ENCODE data around the gene DDX49. TPM values are rescaled to one million over a fixed set of nuclear protein-coding genes. Genes with fewer than 3 reads are reported as not detected.
A peak's percentile ranks its signal among the peaks of the same experiment; 100 is the strongest.

DDX49 gene
- total RNA-seq, 2 experiments from 2014 or later: 61.0 to 61.6 TPM

DNA sequence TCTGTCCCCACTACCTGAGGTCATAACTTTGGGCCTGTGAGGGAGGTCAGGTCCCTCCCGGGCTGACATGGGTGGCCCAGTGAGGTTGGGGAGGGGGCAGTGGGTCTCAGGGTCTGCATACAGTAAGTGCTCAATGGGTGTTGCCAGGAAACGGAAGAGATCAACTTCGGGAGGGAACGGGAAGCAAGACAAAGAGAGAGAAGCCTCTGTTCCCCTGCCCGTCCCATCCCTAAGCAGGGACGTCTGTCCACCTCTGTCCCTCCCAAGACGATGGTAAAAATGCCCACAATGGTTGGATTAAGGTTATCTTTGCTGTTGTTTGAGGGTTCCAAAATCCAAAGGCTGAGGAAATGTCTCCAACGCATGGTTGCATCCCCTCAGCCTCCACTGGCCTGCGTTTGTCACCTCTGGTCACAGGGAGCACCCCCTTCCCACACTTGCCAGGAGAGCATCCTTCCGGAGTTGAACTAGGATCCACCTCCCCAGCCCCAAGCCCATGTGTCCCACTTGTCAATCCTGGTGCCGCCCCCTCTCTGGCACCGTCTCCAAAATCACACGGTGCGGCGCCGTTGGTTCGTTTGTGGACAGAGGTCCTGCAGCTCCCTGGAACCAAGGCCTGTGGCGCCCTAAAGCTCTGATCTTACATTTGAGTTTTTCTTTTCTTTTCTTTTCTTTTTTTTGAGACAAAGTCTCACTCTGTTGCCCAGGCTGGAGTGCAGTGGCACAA, 22.3 kb downstream of the DDX49 start:
- no peak overlapping the region for H3K27ac Mint-ChIP-seq
- DNase-seq (no peak), ATAC-seq (no peak)
- TF ChIP-seq, protein P1, sequence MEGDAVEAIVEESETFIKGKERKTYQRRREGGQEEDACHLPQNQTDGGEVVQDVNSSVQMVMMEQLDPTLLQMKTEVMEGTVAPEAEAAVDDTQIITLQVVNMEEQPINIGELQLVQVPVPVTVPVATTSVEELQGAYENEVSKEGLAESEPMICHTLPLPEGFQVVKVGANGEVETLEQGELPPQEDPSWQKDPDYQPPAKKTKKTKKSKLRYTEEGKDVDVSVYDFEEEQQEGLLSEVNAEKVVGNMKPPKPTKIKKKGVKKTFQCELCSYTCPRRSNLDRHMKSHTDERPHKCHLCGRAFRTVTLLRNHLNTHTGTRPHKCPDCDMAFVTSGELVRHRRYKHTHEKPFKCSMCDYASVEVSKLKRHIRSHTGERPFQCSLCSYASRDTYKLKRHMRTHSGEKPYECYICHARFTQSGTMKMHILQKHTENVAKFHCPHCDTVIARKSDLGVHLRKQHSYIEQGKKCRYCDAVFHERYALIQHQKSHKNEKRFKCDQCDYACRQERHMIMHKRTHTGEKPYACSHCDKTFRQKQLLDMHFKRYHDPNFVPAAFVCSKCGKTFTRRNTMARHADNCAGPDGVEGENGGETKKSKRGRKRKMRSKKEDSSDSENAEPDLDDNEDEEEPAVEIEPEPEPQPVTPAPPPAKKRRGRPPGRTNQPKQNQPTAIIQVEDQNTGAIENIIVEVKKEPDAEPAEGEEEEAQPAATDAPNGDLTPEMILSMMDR (IDR thresholded peaks at IDR 0.05): no peak
- intact Hi-C loops (cut with micrococcal nuclease): no loop called here
- H3K36me3 Mint-ChIP-seq (ENCODE audit: low read depth): no peaks in the 10 kb centered on the region
- H3K27me3 Mint-ChIP-seq: peaks cover 27% of the 10 kb centered on the region
- H3K4me1 Mint-ChIP-seq (ENCODE audit: low read depth): peaks cover 7% of the 10 kb centered on the region
- no peaks in the 10 kb centered on the region for H3K9me3 Mint-ChIP-seq
- peak overlapping the region; percentile 2 for H3K4me3 Mint-ChIP-seq
- ChIA-PET CTCF (no interaction called here), POLR2A (no interaction called here)

DNA sequence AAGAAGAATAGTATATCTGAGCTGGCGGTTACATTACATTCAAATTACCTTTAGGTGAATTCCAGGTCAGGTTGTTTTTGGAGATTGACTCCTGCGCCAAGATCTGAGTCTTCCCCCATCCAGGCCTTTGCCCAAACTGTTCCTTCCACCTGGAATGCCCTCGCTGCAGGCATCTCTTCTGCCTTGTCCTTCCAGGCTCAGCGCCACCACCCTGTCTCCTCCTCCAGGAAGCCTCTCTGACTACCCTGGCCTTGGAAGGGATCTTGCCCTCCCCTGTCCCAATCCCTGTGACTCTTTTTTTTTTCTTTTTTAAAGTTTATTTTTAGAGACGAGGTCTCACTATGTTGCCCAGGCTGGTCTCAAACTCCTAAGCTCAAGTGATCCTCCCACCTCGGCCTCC, 23.2 kb downstream of the DDX49 start:
- ChIA-PET CTCF (no interaction called here), POLR2A (no interaction called here)
- DNase-seq: no peak
- Mint-ChIP-seq H3K4me1 (ENCODE audit: low read depth) (peaks cover 7% of the 10 kb centered on the region), H3K36me3 (ENCODE audit: low read depth) (no peaks in the 10 kb centered on the region), H3K27me3 (peaks cover 25% of the 10 kb centered on the region), H3K27ac (no peak overlapping the region), H3K9me3 (no peaks in the 10 kb centered on the region), H3K4me3 (no peak overlapping the region)
- TF ChIP-seq, protein P1 (IDR thresholded peaks at IDR 0.05): no peak
- intact Hi-C loops (cut with micrococcal nuclease): no loop called here
- no peak for ATAC-seq

DNA sequence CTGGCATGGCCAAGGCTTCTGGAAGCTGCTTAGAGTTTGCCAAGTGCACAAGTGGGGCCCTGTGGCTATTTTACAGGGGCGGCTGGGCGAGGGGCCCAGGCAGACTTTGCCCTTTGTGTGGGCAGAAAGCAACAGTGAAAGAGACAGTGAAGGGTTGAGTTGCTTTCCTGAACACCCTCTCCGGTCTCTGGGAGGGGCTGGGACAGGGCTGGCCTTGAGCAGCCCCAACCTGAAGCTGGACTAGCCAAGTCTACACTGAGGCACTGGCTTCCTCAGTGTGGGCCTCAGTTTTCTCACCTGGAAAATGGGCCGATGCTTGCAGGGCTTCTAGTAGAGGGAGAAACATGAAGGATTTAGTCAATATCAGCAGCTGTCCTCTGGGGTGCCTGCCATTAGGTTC, 23.9 kb downstream of the DDX49 start:
- H3K4me1 Mint-ChIP-seq (ENCODE audit: low read depth): peaks cover 7% of the 10 kb centered on the region
- H3K27me3 Mint-ChIP-seq: peaks cover 25% of the 10 kb centered on the region
- intact Hi-C loops (cut with micrococcal nuclease): no loop called here
- H3K27ac Mint-ChIP-seq: no peak overlapping the region
- ChIA-PET POLR2A (no interaction called here), CTCF (no interaction called here)
- TF ChIP-seq, protein P1 (IDR thresholded peaks at IDR 0.05): no peak
- H3K4me3 Mint-ChIP-seq: no peak overlapping the region
- ATAC-seq (no peak), DNase-seq (no peak)
- H3K36me3 Mint-ChIP-seq (ENCODE audit: low read depth): no peaks in the 10 kb centered on the region
- H3K9me3 Mint-ChIP-seq: no peaks in the 10 kb centered on the region

DNA sequence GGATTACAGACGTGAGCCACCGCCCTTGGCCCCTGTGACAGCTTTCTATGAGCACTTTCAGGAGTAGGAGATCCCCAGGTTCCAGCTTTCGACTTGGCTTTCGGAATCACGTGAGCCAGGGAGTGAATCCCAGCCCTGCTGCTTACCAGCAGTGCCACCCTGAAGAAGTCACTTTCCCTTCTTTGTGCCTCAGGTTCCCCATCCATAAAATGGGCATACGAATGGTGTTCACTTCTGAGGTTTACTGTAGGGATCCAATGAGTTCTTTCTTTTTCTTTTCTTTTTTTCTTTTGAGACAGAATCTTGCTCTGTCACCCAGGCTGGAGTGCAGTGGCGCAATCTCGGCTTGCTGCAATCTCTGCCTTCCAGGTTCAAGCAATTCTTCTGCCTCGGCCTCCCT, 25.8 kb downstream of the DDX49 start:
- DNase-seq (no peak), ATAC-seq (no peak)
- Mint-ChIP-seq H3K27me3 (peaks cover 15% of the 10 kb centered on the region), H3K27ac (no peak overlapping the region), H3K36me3 (ENCODE audit: low read depth) (no peaks in the 10 kb centered on the region), H3K9me3 (no peaks in the 10 kb centered on the region), H3K4me3 (no peak overlapping the region), H3K4me1 (ENCODE audit: low read depth) (peaks cover 6% of the 10 kb centered on the region)
- intact Hi-C loops (cut with micrococcal nuclease): no loop called here
- CTCF ChIA-PET: no interaction called here
- POLR2A ChIA-PET: interaction anchor here (1.6 kb wide), 1 partner anchor 21 kb away, joined by 3 read pairs; no protein-coding TSS in a partner anchor
- TF ChIP-seq, protein P1 (IDR thresholded peaks at IDR 0.05): no peak

DNA sequence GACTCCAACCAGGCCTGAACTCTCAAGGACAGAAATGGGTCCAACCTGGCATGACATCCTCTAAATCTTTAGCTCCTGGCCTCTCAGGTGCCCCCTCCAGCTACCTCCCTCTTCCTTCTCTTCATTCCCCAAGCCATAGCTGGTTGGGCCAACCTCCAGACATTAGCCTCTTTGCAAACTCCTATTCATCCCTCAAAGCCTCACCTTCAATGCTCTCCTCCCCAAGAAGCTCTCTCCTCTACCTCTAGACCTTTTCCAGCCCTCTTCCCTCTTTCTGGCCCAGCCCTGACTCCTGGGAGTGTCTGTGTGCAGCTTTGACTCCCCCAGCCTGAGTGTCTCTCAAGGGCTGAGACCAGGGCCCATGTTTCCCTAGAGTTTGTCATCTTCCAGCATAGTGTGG, 26.8 kb downstream of the DDX49 start:
- H3K4me1 Mint-ChIP-seq (ENCODE audit: low read depth): peaks cover 3% of the 10 kb centered on the region
- TF ChIP-seq, protein P1 (IDR thresholded peaks at IDR 0.05): no peak
- no peak overlapping the region for H3K4me3 Mint-ChIP-seq
- H3K9me3 Mint-ChIP-seq: no peaks in the 10 kb centered on the region
- ATAC-seq (no peak), DNase-seq (no peak)
- ChIA-PET POLR2A (no interaction called here), CTCF (no interaction called here)
- H3K27me3 Mint-ChIP-seq: peaks cover 13% of the 10 kb centered on the region
- H3K27ac Mint-ChIP-seq: no peak overlapping the region
- intact Hi-C loops (cut with micrococcal nuclease): no loop called here
- H3K36me3 Mint-ChIP-seq (ENCODE audit: low read depth): no peaks in the 10 kb centered on the region
